ENCODE measurements around the gene TLE7. TPM values are rescaled to one million over a fixed set of nuclear protein-coding genes. Genes with fewer than 3 reads are reported as not detected.

TLE7 gene
- total and polyA plus RNA-seq, 2 of the 8 experiments (the other 6 are each of a cell fraction or from before 2014, with no cell fraction given), result 0.03 TPM; not detected in 1

GRCh38 chr16:71491054-71491453 is 49.2 kb upstream of the TLE7 start (continued):
- no peak for TF ChIP-seq POU5F1 (IDR thresholded peaks at IDR 0.05; ENCODE audit: low read depth, low read length)
- no peak for TF ChIP-seq SP4 (IDR thresholded peaks at IDR 0.05; ENCODE audit: low read length)
- TF ChIP-seq HDAC6 (IDR thresholded peaks at IDR 0.05; ENCODE audit: low read depth, low read length), result no peak
- TF ChIP-seq CHD2 (IDR thresholded peaks at IDR 0.05; ENCODE audit: low read length), result no peak
- no peak for TF ChIP-seq SIN3A (conservative IDR thresholded peaks at IDR 0.05 in 1 of 2, IDR thresholded peaks at IDR 0.05 in 1 of 2; ENCODE audit: low read depth in 1 of 2, low read length in 2 of 2)
- TF ChIP-seq JUN (IDR thresholded peaks at IDR 0.05; ENCODE audit: low read depth, low read length), result no peak
- no peak for TF ChIP-seq RAD21 (IDR thresholded peaks at IDR 0.05 in 1 of 2, conservative IDR thresholded peaks at IDR 0.05 in 1 of 2; ENCODE audit: low read depth in 2 of 2, low read length in 2 of 2)
